IMR-90 (cell line): Measurements from ENCODE around the gene INPP5J. TPM values are rescaled to one million over a fixed set of nuclear protein-coding genes. Genes with fewer than 3 reads are reported as not detected.

Source experiments
- ATAC-seq: fragments of 200-7000 bp; cut with Tn5 transposase; 2 replicates; pipeline ENCODE4 v1.9.1; 2020; ENCODE audit warnings: low read depth, mild to moderate bottlenecking, moderate library complexity
- BruUV-seq: library from RNA; stranded (reverse); fragments of 400-500 nt; replicated peaks from 2 replicates; lab custom pipeline; 2021; lab: Mats Ljungman, UMichigan
- CTCF ChIA-PET: fragments of 300-600 bp; formaldehyde crosslinking; extraction: SDS; loops from one replicate; lab custom pipeline; 2021; ENCODE audit warnings: antibody characterized with exemption; lab: Yijun Ruan, JAX
- POLR2A ChIA-PET: fragments of 300-600 bp; sonication (Branson Sonifier 250); formaldehyde crosslinking; loops from one replicate; lab custom pipeline; 2022; ENCODE audit warnings: antibody characterized with exemption; ENCODE audit not compliant: unreplicated experiment; lab: Charles Lee
- DNase-seq: peaks from one replicate; pipeline ENCODE4 v3.0.0; 2013
- H2AFZ ChIP-seq: replicated peaks from 2 replicates; pipeline ENCODE3; 2013; ENCODE audit warnings: low read length, mild to moderate bottlenecking; ENCODE audit not compliant: poor library complexity
- H2AK5ac ChIP-seq: 2 replicates; pipeline ENCODE4 v1.6.1; 2013; ENCODE audit warnings: low read depth, low read length, inconsistent platforms
- H2AK9ac ChIP-seq: replicated peaks from 2 replicates; pipeline ENCODE3; 2013; ENCODE audit warnings: mild to moderate bottlenecking, low read depth, low read length, moderate library complexity; ENCODE audit not compliant: poor library complexity
- H2BK120ac ChIP-seq: 2 replicates; pipeline ENCODE4 v1.6.1; 2013; ENCODE audit warnings: low read depth, low read length, inconsistent platforms
- H2BK15ac ChIP-seq: 3 replicates; pipeline ENCODE4 v1.6.1; 2013; ENCODE audit warnings: low read depth, low read length, inconsistent platforms
- H2BK20ac ChIP-seq: 2 replicates; pipeline ENCODE4 v1.6.1; 2013; ENCODE audit warnings: low read depth, mild to moderate bottlenecking, inconsistent platforms, low read length, moderate library complexity
- H2BK5ac ChIP-seq: 2 replicates; pipeline ENCODE4 v1.6.1; 2013; ENCODE audit warnings: mild to moderate bottlenecking, low read depth, low read length, inconsistent platforms; ENCODE audit not compliant: poor library complexity, severe bottlenecking
- H3K14ac ChIP-seq: replicated peaks from 2 replicates; pipeline ENCODE4 v1.6.1; 2013; ENCODE audit warnings: low read depth, low read length, inconsistent platforms
- H3K18ac ChIP-seq: 2 replicates; pipeline ENCODE4 v1.6.1; 2013; ENCODE audit warnings: low read depth, low read length, control low read depth
- H3K23ac ChIP-seq: 2 replicates; pipeline ENCODE4 v1.6.1; 2013; ENCODE audit warnings: low read depth, low read length, inconsistent platforms
- H3K27ac ChIP-seq: 2 replicates; pipeline ENCODE4 v1.5.1; 2013; ENCODE audit warnings: mild to moderate bottlenecking, control low read depth, low read length; ENCODE audit not compliant: insufficient read depth
- H3K27me3 ChIP-seq: 2 replicates; pipeline ENCODE4 v1.6.1; 2013; ENCODE audit warnings: low read length; ENCODE audit not compliant: control insufficient read depth, insufficient read depth
- H3K36me3 ChIP-seq: 2 replicates; pipeline ENCODE4 v1.6.1; 2013; ENCODE audit warnings: low read length, mixed read lengths; ENCODE audit not compliant: control insufficient read depth, insufficient read depth
- H3K4ac ChIP-seq: 2 replicates; pipeline ENCODE4 v1.6.1; 2013; ENCODE audit warnings: low read depth, low read length, inconsistent platforms
- H3K4me1 ChIP-seq: 2 replicates; pipeline ENCODE4 v1.6.1; 2013; ENCODE audit warnings: low read length, mixed read lengths; ENCODE audit not compliant: control insufficient read depth, insufficient read depth
- H3K4me2 ChIP-seq: 2 replicates; pipeline ENCODE4 v1.6.1; 2013; ENCODE audit warnings: low read depth, mild to moderate bottlenecking, control low read depth, low read length, moderate library complexity
- H3K4me3 ChIP-seq: 2 replicates; pipeline ENCODE4 v1.5.1; 2013; ENCODE audit warnings: low read depth, mild to moderate bottlenecking, control low read depth, low read length, moderate library complexity; ENCODE audit not compliant: insufficient read depth
- H3K56ac ChIP-seq: 2 replicates; pipeline ENCODE4 v1.6.1; 2013; ENCODE audit warnings: low read length, inconsistent platforms; ENCODE audit not compliant: insufficient read depth; ENCODE audit errors: extremely low read depth
- H3K79me1 ChIP-seq, 2 experiments: 2 replicates each; pipeline ENCODE4 v1.6.1; 2013; ENCODE audit warnings: low read length in 2 of 2, inconsistent platforms in 1 of 2, low read depth in 1 of 2
- H3K9ac ChIP-seq: 2 replicates; pipeline ENCODE4 v1.6.1; 2013; ENCODE audit warnings: low read depth, low read length, control low read depth
- H3K9me1 ChIP-seq: 2 replicates; pipeline ENCODE4 v1.6.1; 2013; ENCODE audit warnings: low read length, inconsistent platforms; ENCODE audit not compliant: insufficient read depth
- H3K9me3 ChIP-seq: 2 replicates; pipeline ENCODE4 v1.6.1; 2013; ENCODE audit warnings: low read length; ENCODE audit not compliant: control insufficient read depth, insufficient read depth
- H4K20me1 ChIP-seq: 2 replicates; pipeline ENCODE4 v1.6.1; 2013; ENCODE audit warnings: low read length, inconsistent platforms; ENCODE audit not compliant: insufficient read depth
- H4K5ac ChIP-seq: 2 replicates; pipeline ENCODE4 v1.6.1; 2013; ENCODE audit warnings: mild to moderate bottlenecking, low read depth, low read length, control low read depth
- H4K8ac ChIP-seq, 2 experiments: 2 replicates each; pipeline ENCODE4 v1.6.1; 2013; ENCODE audit warnings: low read depth in 2 of 2, low read length in 2 of 2, control low read depth in 1 of 2, inconsistent platforms in 1 of 2
- H4K91ac ChIP-seq: 2 replicates; pipeline ENCODE4 v1.6.1; 2013; ENCODE audit warnings: low read depth, low read length, inconsistent platforms; ENCODE audit not compliant: insufficient read depth
- CEBPB ChIP-seq: IDR thresholded peaks from 2 replicates; pipeline ENCODE4 v1.6.1; 2012; ENCODE audit warnings: low read depth, low read length, improper control_type of control experiment
- CHD1 ChIP-seq: IDR thresholded peaks from 2 replicates; pipeline ENCODE4 v1.6.1; 2012; ENCODE audit warnings: low read depth, low read length, improper control_type of control experiment
- MAFK ChIP-seq: IDR thresholded peaks from 2 replicates; pipeline ENCODE4 v1.6.1; 2012; ENCODE audit warnings: low read depth, low read length, improper control_type of control experiment
- RFX5 ChIP-seq: IDR thresholded peaks from 2 replicates; pipeline ENCODE4 v1.8.0; 2012; ENCODE audit warnings: low read depth, mild to moderate bottlenecking, low read length, moderate library complexity
- WGBS, 2 experiments: methylation state at CpG; one replicate each; pipeline versions ENCODE4 v1.1.5 to v1.1.7; 2013; ENCODE audit warnings: missing lambda C conversion rate in 2 of 2; ENCODE audit not compliant: insufficient read length in 1 of 2; ENCODE audit errors: extremely low coverage in 2 of 2; 5-methylcytosine and 5-hydroxymethylcytosine counted together
- dilution Hi-C: fragments of 300-500 bp; cut with HindIII; formaldehyde crosslinking; loops from one replicate; pipeline ENCODE4 v1.14.3; 2018; ENCODE audit warnings: low sequenced_read_pairs; ENCODE audit not compliant: unreplicated experiment
- in situ Hi-C: fragments of 300-500 bp; cut with MboI; formaldehyde crosslinking; loops from 3 replicates; pipeline ENCODE4 v1.14.3; 2019; ENCODE audit warnings: low sequenced_read_pairs, inconsistent platforms, mixed read lengths
- intact Hi-C: fragments of 100-400 bp; cut with micrococcal nuclease; formaldehyde crosslinking; loops from 2 replicates; pipeline ENCODE4 v1.10.0; 2022
- polyA plus RNA-seq, 3 experiments: library from polyadenylated mRNA; depleted of rRNA; stranded (reverse); fragments of >200 nt; gene quantifications; 2 replicates each; pipeline ENCODE4 v1.2.3, GENCODE V29; 2012; ENCODE audit warnings: low replicate concordance in 1 of 3
- total RNA-seq: library from RNA; depleted of rRNA; stranded (reverse); fragments of >200 nt; gene quantifications from 2 replicates; pipeline ENCODE4 v1.2.3, GENCODE V29; 2012
- TF ChIP-seq, protein P1 (sequence below): fragments of 150-350 bp; IDR thresholded peaks from 2 replicates; pipeline ENCODE4 v1.6.1; 2016; ENCODE audit warnings: low read depth, mild to moderate bottlenecking, low read length, moderate library complexity, borderline replicate concordance
- TF ChIP-seq, protein P2 (sequence below): fragments of 150-350 bp; IDR thresholded peaks from 2 replicates; pipeline ENCODE4 v1.6.1; 2017; ENCODE audit warnings: mild to moderate bottlenecking, antibody characterized with exemption, low read length, low read depth

The INPP5J gene
- total and polyA plus RNA-seq, 2 of the 4 experiments (the other 2 are of a cell fraction) = 0.36 to 2.2 TPM

DNA sequence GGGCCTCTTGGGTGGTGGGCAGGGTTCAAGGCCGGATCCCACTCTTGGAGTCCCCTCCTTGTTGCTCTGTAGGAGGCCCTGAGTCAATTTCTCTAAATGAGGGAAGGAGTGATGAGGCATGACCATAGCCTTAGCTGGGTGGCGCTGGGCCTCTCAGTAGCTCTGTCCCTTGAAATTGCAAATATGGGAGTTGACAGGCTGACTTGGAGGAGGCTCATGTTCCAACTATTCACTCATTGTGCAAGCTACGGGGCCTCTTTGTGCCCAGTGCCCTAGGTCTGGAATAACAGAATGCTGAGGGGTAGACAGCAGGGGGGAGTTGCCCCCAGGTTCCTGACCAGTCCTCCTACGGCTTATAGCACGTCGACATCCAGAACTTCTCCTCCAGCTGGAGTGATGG lies 23.4 kb upstream of the INPP5J start:
- H2BK120ac ChIP-seq = peak overlapping the region; percentile 18; the same call in 1 of the 2 replicates
- CTCF ChIA-PET = no interaction called here
- TF ChIP-seq CHD1 (no peak), MAFK (no peak), CEBPB (peak; percentile 46; the same call in 1 of the 2 replicates), RFX5 (no peak)
- TF ChIP-seq, protein P1, sequence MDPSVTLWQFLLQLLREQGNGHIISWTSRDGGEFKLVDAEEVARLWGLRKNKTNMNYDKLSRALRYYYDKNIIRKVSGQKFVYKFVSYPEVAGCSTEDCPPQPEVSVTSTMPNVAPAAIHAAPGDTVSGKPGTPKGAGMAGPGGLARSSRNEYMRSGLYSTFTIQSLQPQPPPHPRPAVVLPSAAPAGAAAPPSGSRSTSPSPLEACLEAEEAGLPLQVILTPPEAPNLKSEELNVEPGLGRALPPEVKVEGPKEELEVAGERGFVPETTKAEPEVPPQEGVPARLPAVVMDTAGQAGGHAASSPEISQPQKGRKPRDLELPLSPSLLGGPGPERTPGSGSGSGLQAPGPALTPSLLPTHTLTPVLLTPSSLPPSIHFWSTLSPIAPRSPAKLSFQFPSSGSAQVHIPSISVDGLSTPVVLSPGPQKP = no peak
- TF ChIP-seq, protein P2, sequence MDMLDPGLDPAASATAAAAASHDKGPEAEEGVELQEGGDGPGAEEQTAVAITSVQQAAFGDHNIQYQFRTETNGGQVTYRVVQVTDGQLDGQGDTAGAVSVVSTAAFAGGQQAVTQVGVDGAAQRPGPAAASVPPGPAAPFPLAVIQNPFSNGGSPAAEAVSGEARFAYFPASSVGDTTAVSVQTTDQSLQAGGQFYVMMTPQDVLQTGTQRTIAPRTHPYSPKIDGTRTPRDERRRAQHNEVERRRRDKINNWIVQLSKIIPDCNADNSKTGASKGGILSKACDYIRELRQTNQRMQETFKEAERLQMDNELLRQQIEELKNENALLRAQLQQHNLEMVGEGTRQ = no peak
- ATAC-seq = no peak; the same call in 1 of the 2 replicates
- no peak overlapping the region; the same call in 1 of the 2 replicates for H4K91ac ChIP-seq
- no peak overlapping the region for H3K4me3 ChIP-seq
- POLR2A ChIA-PET = no interaction called here
- in situ Hi-C loops = no loop called here
- no peak overlapping the region for H2AFZ ChIP-seq
- peaks cover 39% of the 10 kb centered on the region for H3K4me1 ChIP-seq
- peaks cover 9 to 56% of the 10 kb centered on the region in 2 experiments; a peak in 3 of 4 replicates for H3K79me1 ChIP-seq
- no peaks in the 10 kb centered on the region for H3K27me3 ChIP-seq
- H3K9ac ChIP-seq = no peak overlapping the region
- no peak overlapping the region for H3K56ac ChIP-seq
- peak; percentile 40 for DNase-seq
- peaks cover 25% of the 10 kb centered on the region for H3K9me1 ChIP-seq
- peak overlapping the region; percentile 54; the same call in 1 of the 2 replicates for H2AK5ac ChIP-seq
- peak overlapping the region; percentile 78 for H2BK5ac ChIP-seq
- 0 out of 2 replicates have a peak overlapping the region, but pooled peaks have one; percentile 58 for H3K14ac ChIP-seq
- peak overlapping the region; percentile 49; the same call in 1 of the 2 replicates for H3K18ac ChIP-seq
- H2AK9ac ChIP-seq = peak overlapping the region; percentile 79
- dilution Hi-C loops = no loop called here
- H2BK15ac ChIP-seq = no peak overlapping the region
- H3K4ac ChIP-seq = peak overlapping the region; percentile 62
- H4K20me1 ChIP-seq = peaks cover 11% of the 10 kb centered on the region
- WGBS, 2 experiments = 88% methylated on average over 1 of the region's 6 CpGs; no CpG with 5 or more reads in 1 of the 2 experiments
- peak overlapping the region; percentile 66; the same call in 1 of the 2 replicates for H3K27ac ChIP-seq
- H3K23ac ChIP-seq = no peak overlapping the region
- peaks cover 69% of the 10 kb centered on the region for H3K36me3 ChIP-seq
- peak overlapping the region; percentile 71; the same call in 1 of the 2 replicates for H4K5ac ChIP-seq
- no TSS peak for BruUV-seq
- H3K9me3 ChIP-seq = no peaks in the 10 kb centered on the region
- peak overlapping the region; percentile 29; the same call in 1 of the 2 replicates for H2BK20ac ChIP-seq
- peak overlapping the region in 1 of 2 experiments; percentile 20; a peak in 2 of 4 replicates for H4K8ac ChIP-seq
- H3K4me2 ChIP-seq = no peak overlapping the region
- intact Hi-C loops = loop anchor here (1.0 kb wide), 1 partner anchor 18 kb away; the partner anchor contains the start of gene SMTN
